Stimulated activated CD8-positive, alpha-beta memory T cell treated with anti-CD3 and anti-CD28 coated beads, Interleukin-15, amount 100 ng/mL, for 1 hour (primary cell): Measurements from ENCODE around the gene AIRE.
"Not testable (repeated sequence)": the region's sequence is repeated elsewhere in the genome, so short reads cannot be mapped to it uniquely, and the experiment has no call there.

Experiments used
- DNase-seq: peaks from one replicate; pipeline ENCODE4 v3.0.0-alpha.2; 2020; ENCODE audit warnings: low read depth

The AIRE gene

DNA sequence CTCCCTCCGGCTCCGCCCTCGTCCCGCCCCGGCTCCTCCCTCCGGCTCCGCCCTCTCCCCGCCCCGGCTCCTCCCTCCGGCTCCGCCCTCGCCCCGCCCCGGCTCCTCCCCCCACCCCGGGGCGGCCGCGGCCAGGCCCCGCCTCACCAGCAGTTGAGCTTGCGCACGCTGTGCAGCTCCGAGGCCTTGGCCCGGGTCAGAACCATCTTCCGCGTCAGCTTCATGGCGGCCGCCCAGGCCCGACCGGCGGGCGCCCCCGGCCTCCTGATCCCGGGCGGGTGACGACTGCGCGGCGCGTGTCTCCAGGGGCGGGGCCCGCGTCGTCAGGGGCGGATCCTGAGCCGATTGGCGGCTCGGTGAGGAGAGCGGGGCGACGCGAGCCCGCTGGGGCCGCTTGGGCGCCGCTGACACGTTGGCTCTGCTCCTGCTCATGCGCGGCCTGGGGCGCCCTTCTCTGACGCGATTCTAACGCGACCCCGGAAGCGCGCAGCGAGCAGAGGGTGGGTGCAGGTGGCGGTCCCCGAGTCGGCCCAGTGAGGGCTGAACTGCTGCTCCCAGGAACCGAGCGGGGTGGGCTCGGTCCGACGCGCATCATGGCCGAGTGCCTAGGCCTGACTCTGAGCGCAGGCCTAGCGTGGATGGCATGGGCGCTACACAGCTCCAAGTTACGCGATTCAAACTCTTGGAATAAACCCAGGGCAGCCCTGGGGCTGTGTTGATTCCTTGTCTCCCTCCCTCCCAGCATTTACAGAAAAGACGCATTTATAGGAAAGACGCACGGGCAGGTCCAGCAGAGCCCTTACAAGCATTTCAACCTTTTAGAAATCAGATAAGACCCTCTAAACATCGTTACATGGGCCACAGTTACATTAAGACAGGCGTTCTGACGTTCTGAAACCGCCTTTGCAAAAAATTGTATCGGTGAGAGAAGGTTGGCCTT lies 53.6 kb downstream of the AIRE start, which contains the start of gene CFAP410:
CFAP410 (minus strand) TSS at position 420 of the 940 bp plus-strand sequence; CDS start at position 224, 196 bp downstream.
- peak; percentile 86 for DNase-seq

DNA sequence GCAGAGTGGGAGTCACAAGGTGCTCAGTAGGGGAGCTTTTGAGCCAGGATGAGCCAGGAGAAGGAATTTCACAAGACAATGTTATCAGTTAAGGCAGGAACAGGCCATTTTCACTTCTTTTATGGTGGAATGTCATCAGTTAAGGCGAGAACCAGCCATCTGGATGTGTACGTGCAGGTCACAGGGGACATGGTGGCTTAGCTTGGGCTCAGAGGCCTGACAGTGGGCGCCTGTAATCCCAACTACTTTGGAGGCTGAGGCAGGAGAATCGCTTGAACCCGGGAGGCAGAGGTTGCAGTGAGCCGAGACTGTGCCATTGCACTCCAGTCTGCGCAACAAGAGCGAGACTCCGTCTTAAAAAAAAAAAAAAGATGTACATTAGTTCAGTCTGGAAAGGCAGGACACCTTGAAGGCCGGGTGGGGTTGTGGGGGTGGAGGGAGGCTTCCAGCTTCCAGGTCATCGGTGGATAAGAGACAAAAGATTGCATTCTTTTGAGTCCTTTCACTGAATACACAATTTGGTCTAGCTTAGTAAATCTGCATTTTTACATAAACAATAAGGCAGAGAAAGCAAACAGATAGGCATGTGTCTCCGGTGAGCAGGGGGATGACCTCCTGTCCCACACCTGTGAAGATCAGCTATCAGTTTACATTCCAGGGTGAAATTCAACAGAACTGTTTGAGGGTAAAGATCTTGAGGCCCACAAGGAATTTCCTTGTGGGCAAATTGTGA lies 56.2 kb downstream of the AIRE start:
- not testable (repeated sequence) for DNase-seq

- DNase-seq = not testable (repeated sequence)
These were observed 57.3 kb downstream of the AIRE start for GRCh38 chr21:44342981-44343380.

- no peak for DNase-seq
These were observed 59.0 kb downstream of the AIRE start for GRCh38 chr21:44344541-44345183.

DNA sequence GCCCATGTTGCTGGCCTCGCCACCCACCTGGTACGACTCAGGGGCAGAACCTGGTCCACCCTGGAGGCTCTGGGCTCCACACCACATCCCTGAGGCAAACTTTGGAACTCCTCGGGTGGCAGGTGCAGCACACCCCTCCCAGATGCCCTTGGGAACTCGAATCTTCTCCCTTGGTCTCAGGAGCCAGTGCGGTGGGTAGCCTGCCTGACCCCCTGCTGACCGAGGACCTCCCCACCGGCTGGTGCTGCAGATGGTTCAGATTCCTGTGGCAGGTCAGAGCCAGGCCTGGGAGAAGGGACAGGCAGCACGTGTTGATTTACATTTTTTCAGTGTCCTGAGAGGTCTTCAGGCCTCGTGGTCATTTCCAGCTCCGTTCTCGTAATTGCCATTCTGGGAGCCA lies 59.8 kb downstream of the AIRE start:
- DNase-seq = no peak

DNA sequence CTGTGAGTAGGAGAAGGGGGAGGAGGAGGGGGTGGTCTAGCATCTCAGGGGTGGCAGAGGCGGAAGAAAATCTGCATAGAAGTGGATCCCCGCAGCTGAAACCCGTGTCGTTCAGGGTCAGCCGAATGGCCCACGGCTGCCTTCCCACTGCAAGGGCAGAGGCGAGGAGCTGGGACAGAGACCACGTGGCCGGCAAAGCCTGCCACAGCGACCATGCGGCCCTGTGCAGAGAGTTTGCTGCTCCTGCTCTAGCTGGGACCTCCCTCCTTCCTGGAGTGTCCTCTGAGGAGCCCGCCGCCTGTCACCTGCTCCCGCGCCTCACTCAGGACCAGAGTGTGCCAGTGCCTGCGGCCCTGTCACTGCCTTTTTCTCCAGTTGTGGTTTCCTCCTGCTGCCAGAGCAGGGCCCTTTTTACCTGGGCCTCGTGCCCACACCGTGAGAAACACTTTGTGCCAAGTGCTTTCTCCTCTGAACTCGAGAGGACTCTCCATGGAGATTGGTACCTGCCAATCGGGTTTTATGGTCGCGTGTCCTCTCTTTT lies 62.3 kb downstream of the AIRE start:
- no peak for DNase-seq
